Lung (tissue), 12 donors: ENCODE data around the gene CRYBG1. TPM values are rescaled to one million over a fixed set of nuclear protein-coding genes. Genes with fewer than 3 reads are reported as not detected.

Source experiments
- ATAC-seq: fragments of 200-7000 bp; cut with Tn5 transposase; one replicate; pipeline ENCODE4 v1.9.1; 2020; ENCODE audit warnings: moderate number of reproducible peaks; ENCODE audit not compliant: insufficient read depth, low FRiP score
- DNase-seq, 3 donors: peaks; one replicate each; pipeline ENCODE4 v3.0.0-alpha.2; 2013 to 2017
- H3K27ac ChIP-seq, 2 donors: one replicate each; pipeline ENCODE4 v1.5.1; 2013; ENCODE audit warnings: mild to moderate bottlenecking in 2 of 2, moderate library complexity in 2 of 2, control low read depth in 1 of 2, inconsistent platforms in 1 of 2, low read depth in 1 of 2, low read length in 1 of 2
- H3K27me3 ChIP-seq, 3 donors: one replicate each; pipeline ENCODE4 v1.5.1; 2013; ENCODE audit warnings: low read length in 2 of 3; ENCODE audit not compliant: control insufficient read depth in 3 of 3, insufficient read depth in 3 of 3
- H3K36me3 ChIP-seq, 4 donors: one replicate each; pipeline ENCODE4 v1.5.1; 2013; ENCODE audit warnings: low read length in 4 of 4, mild to moderate bottlenecking in 1 of 4, moderate library complexity in 1 of 4; ENCODE audit not compliant: control insufficient read depth in 4 of 4, insufficient read depth in 4 of 4
- H3K4me1 ChIP-seq, 5 donors: one replicate each; pipeline ENCODE4 v1.5.1; 2013; ENCODE audit warnings: low read length in 5 of 5, mild to moderate bottlenecking in 2 of 5, moderate library complexity in 1 of 5; ENCODE audit not compliant: control insufficient read depth in 5 of 5, insufficient read depth in 5 of 5
- H3K4me3 ChIP-seq: one replicate; pipeline ENCODE4 v1.5.1; 2013; ENCODE audit warnings: mild to moderate bottlenecking, control low read depth, moderate library complexity
- H3K9ac ChIP-seq, 2 donors: one replicate each; pipeline ENCODE4 v1.5.1; 2013; ENCODE audit warnings: low read length in 2 of 2, control low read depth in 1 of 2; ENCODE audit not compliant: insufficient read depth in 1 of 2
- H3K9me3 ChIP-seq, 4 donors: one replicate each; pipeline ENCODE4 v1.5.1; 2013; ENCODE audit warnings: low read length in 3 of 4, mild to moderate bottlenecking in 1 of 4, moderate library complexity in 1 of 4; ENCODE audit not compliant: control insufficient read depth in 4 of 4, insufficient read depth in 3 of 4
- CTCF ChIP-seq: IDR thresholded peaks from 2 replicates; pipeline ENCODE4 v1.5.1; 2012; ENCODE audit warnings: mild to moderate bottlenecking; ENCODE audit errors: control extremely low read depth, extremely low read depth
- WGBS, 2 donors: extraction: QIAGEN DNeasy Blood & Tissue Kit; methylation state at CpG; one replicate each; pipeline ENCODE4 v1.1.7; 2013; 5-methylcytosine and 5-hydroxymethylcytosine counted together
- polyA plus RNA-seq, 2 donors: library from polyadenylated mRNA; stranded (reverse); fragments of 200-250 nt; gene quantifications; one replicate each; pipeline ENCODE4 v1.2.1, GENCODE V29; 2013
- total RNA-seq, 2 donors: library from RNA; depleted of rRNA in 1 of 2; stranded (reverse); fragments of >200 nt in 1 of 2; gene quantifications; one replicate each; pipeline ENCODE4 v1.2.1, GENCODE V29; 2014 to 2021
- donor health status: control.
- donor health status: control.
- donor health status: Bipolar disorder and iron deficiency.
- donor health status: healthy.
- donor health status: DM: yes; HTN: yes; CAD: no.

CRYBG1 gene
- total and polyA plus RNA-seq, 4 donors: 5.7 to 28.0 (median 12.6) TPM

GRCh38 chr6:106501960-106502371 lies 141.4 kb downstream of the CRYBG1 start:
- Histone ChIP-seq H3K9ac (no peak overlapping the region), H3K36me3 (no peaks in the 10 kb centered on the region), H3K4me3 (no peak overlapping the region), H3K9me3 (no peaks in the 10 kb centered on the region), H3K4me1 (peaks cover 0 to 4% (median 0%) of the 10 kb centered on the region in 5 donors), H3K27me3 (peaks cover 0 to 9% (median 7%) of the 10 kb centered on the region in 3 donors), H3K27ac (peak overlapping the region in 1 of 2 donors; percentile 72)
- peak in 1 of 3 donors; percentile 16 for DNase-seq
- no peak for TF ChIP-seq CTCF
- peak; percentile 45 for ATAC-seq
- WGBS, 2 donors: 49 to 51% methylated on average over 3 of the region's 3 CpGs

- DNase-seq (no peak), ATAC-seq (peak; percentile 84)
- H3K4me3 ChIP-seq: no peak overlapping the region
- TF ChIP-seq CTCF: no peak
- 49 to 53% methylated on average over 2 of the region's 2 CpGs for WGBS, 2 donors
- H3K36me3 ChIP-seq: no peaks in the 10 kb centered on the region
- no peaks in the 10 kb centered on the region for H3K9me3 ChIP-seq
- H3K27ac ChIP-seq: no peak overlapping the region
- peaks cover 0 to 4% (median 0%) of the 10 kb centered on the region in 5 donors for H3K4me1 ChIP-seq
- H3K9ac ChIP-seq: no peak overlapping the region
- H3K27me3 ChIP-seq: peaks cover 0 to 15% (median 12%) of the 10 kb centered on the region in 3 donors
Measured at GRCh38 chr6:106502559-106502958, 142.0 kb downstream of the CRYBG1 start.

GRCh38 chr6:106508277-106508676 lies 147.8 kb downstream of the CRYBG1 start:
- 77 to 78% methylated on average over 2 of the region's 2 CpGs for WGBS, 2 donors
- peaks cover 0 to 20% (median 0%) of the 10 kb centered on the region in 5 donors for H3K4me1 ChIP-seq
- DNase-seq (no peak), ATAC-seq (no peak)
- H3K36me3 ChIP-seq: no peaks in the 10 kb centered on the region
- H3K9me3 ChIP-seq: no peaks in the 10 kb centered on the region
- no peak overlapping the region for H3K9ac ChIP-seq
- no peak overlapping the region for H3K4me3 ChIP-seq
- no peak overlapping the region for H3K27ac ChIP-seq
- TF ChIP-seq CTCF: no peak
- H3K27me3 ChIP-seq: peaks cover 0 to 51% (median 49%) of the 10 kb centered on the region in 3 donors

GRCh38 chr6:106508834-106509233 lies 148.3 kb downstream of the CRYBG1 start:
- ATAC-seq: no peak
- WGBS, 2 donors: 44 to 50% methylated on average over 3 of the region's 3 CpGs
- DNase-seq: peak in 2 of 3 donors; percentile 48 to 75
- Histone ChIP-seq H3K4me1 (peaks cover 0 to 20% (median 0%) of the 10 kb centered on the region in 5 donors), H3K4me3 (no peak overlapping the region), H3K9me3 (no peaks in the 10 kb centered on the region), H3K27me3 (peaks cover 0 to 56% (median 50%) of the 10 kb centered on the region in 3 donors), H3K9ac (no peak overlapping the region), H3K27ac (no peak overlapping the region), H3K36me3 (no peaks in the 10 kb centered on the region)
- TF ChIP-seq CTCF: no peak
